HFFc6 (cell line): ENCODE measurements around the gene TNNT2. TPM values are rescaled to one million over a fixed set of nuclear protein-coding genes. Genes with fewer than 3 reads are reported as not detected.

ENCODE experiments used
- DNase-seq: peaks from one replicate; pipeline ENCODE4 v3.0.0-alpha.2; 2018
- H3K27ac Mint-ChIP-seq: 2 replicates; pipeline ENCODE4 v1.8.0; 2020; ENCODE audit warnings: mild to moderate bottlenecking, mixed read lengths
- H3K27me3 Mint-ChIP-seq: 2 replicates; pipeline ENCODE4 v1.8.0; 2021; ENCODE audit warnings: mild to moderate bottlenecking, moderate library complexity, mixed read lengths; ENCODE audit not compliant: insufficient read depth
- H3K36me3 Mint-ChIP-seq: 2 replicates; pipeline ENCODE4 v1.8.0; 2021; ENCODE audit warnings: low read depth, mixed read lengths
- H3K4me1 Mint-ChIP-seq: 2 replicates; pipeline ENCODE4 v1.8.0; 2020; ENCODE audit warnings: low read depth, mixed read lengths
- H3K4me3 Mint-ChIP-seq: 2 replicates; pipeline ENCODE4 v1.8.0; 2020; ENCODE audit warnings: mild to moderate bottlenecking, moderate library complexity, mixed read lengths
- H3K9me3 Mint-ChIP-seq: 2 replicates; pipeline ENCODE4 v1.8.0; 2020; ENCODE audit warnings: mild to moderate bottlenecking, mixed read lengths
- CTCF ChIP-seq: fragments of 200-600 bp; sonication (generic); IDR thresholded peaks from 2 replicates; pipeline ENCODE4 v1.5.0; 2021; ENCODE audit warnings: antibody characterized with exemption, mild to moderate bottlenecking
- total RNA-seq, 6 experiments: library from RNA; stranded (reverse); fragmentation: NEBNext Ultra II Directional; extraction: Animal tissue kit (Norgen Biotek cat#: 25700); gene quantifications; 2 replicates in 1 of 6; 3 replicates in 5 of 6; pipeline ENCODE4 v1.2.3, GENCODE V29; 2021

Gene TNNT2
- total RNA-seq, 6 experiments from 2014 or later: not detected

- no peak for TF ChIP-seq CTCF
- no peak overlapping the region for H3K27ac Mint-ChIP-seq
- H3K4me1 Mint-ChIP-seq: peaks cover 5% of the 10 kb centered on the region; the same call in 1 of the 2 replicates
- DNase-seq: no peak
- H3K36me3 Mint-ChIP-seq: no peaks in the 10 kb centered on the region
- H3K4me3 Mint-ChIP-seq: no peak overlapping the region
- H3K27me3 Mint-ChIP-seq: peaks cover 67% of the 10 kb centered on the region
- H3K9me3 Mint-ChIP-seq: no peaks in the 10 kb centered on the region
Observed at GRCh38 chr1:201326710-201327109, 50.8 kb downstream of the TNNT2 start.

- Mint-ChIP-seq H3K27me3 (peaks cover 58% of the 10 kb centered on the region), H3K9me3 (no peaks in the 10 kb centered on the region), H3K4me1 (peaks cover 5% of the 10 kb centered on the region; the same call in 1 of the 2 replicates), H3K27ac (no peak overlapping the region), H3K4me3 (no peak overlapping the region), H3K36me3 (no peaks in the 10 kb centered on the region)
- no peak for DNase-seq
- no peak for TF ChIP-seq CTCF
Observed at GRCh38 chr1:201325678-201326060, 51.8 kb downstream of the TNNT2 start.

- no peak overlapping the region for H3K4me3 Mint-ChIP-seq
- H3K27me3 Mint-ChIP-seq: peaks cover 62% of the 10 kb centered on the region
- no peaks in the 10 kb centered on the region for H3K9me3 Mint-ChIP-seq
- DNase-seq: no peak
- peaks cover 5% of the 10 kb centered on the region; the same call in 1 of the 2 replicates for H3K4me1 Mint-ChIP-seq
- H3K36me3 Mint-ChIP-seq: no peaks in the 10 kb centered on the region
- TF ChIP-seq CTCF: no peak
- H3K27ac Mint-ChIP-seq: no peak overlapping the region
Observed at GRCh38 chr1:201324821-201325677, 52.4 kb downstream of the TNNT2 start.

- Mint-ChIP-seq H3K9me3 (no peaks in the 10 kb centered on the region), H3K27me3 (peaks cover 58% of the 10 kb centered on the region), H3K4me3 (no peak overlapping the region)
Observed at GRCh38 chr1:201324306-201324705, 53.2 kb downstream of the TNNT2 start.

More at GRCh38 chr1:201324306-201324705, 53.2 kb downstream of the TNNT2 start:
- Mint-ChIP-seq H3K4me1 (peaks cover 3% of the 10 kb centered on the region; the same call in 1 of the 2 replicates), H3K36me3 (no peaks in the 10 kb centered on the region), H3K27ac (no peak overlapping the region)
- TF ChIP-seq CTCF: no peak
- DNase-seq: no peak
